ENCODE results near the gene SH3D21. TPM values are rescaled to one million over a fixed set of nuclear protein-coding genes. Genes with fewer than 3 reads are reported as not detected.

Gene SH3D21
- total RNA-seq, 1 experiment from 2014 or later: 18.3 TPM

DNA sequence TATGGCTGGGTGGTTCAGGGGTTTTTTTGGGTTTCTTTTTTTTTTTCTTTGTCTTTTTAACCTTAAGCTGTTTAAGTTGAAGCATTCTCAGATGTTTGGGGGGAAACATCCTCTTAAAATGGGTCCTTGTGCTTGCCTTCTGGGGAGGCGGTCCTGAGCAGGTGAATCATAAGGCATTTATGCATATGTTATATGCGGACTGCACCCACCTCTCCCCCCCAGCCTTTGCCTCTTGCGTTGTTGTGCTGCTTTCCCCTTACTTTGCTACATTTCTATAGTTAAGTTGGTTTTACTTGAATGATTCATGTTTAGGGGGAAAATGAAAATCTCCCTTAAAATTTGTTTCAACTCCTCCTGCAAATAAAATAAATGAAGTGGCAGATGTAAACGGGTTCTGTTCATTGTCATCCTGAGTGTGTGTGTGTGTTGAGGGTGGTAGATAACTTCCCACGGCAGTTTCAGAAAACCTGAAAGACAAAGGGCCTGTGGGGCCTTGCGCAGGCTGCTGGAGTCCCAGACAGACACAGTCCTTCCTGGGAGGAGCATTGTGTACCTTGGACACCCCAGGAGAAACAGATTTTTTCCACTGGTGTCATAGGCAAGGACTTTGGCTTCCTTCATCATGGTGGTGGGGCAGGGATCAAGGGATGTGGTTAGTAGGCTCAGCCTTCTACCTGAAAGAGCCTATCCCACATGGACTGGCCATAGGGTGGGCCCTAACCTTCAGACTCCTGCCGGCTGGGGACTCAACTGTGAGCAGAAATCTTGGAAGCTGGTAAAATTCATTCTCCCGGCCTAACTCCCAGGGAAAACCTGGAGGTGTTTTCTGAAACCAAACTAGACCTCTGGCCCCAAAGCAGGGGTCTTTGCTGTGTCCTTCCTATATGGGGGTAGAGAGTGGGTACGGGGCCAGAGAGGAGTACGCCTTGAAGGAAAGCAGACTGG lies 926 bp upstream of the SH3D21 start:
- Histone ChIP-seq H3K14ac (ENCODE audit: insufficient read depth, low read length) (no peak overlapping the region), H2AFZ (ENCODE audit: low read length) (no peak overlapping the region), H3K27ac (ENCODE audit: insufficient read length, low read depth, low read length) (no peak overlapping the region), H3K9me3 (ENCODE audit: control insufficient read depth, low read depth, low read length) (no peaks in the 10 kb centered on the region), H4K20me1 (ENCODE audit: control insufficient read depth, insufficient read depth, insufficient read length) (no peaks in the 10 kb centered on the region), H3T11ph (ENCODE audit: low read length) (no peak overlapping the region), H2AK5ac (ENCODE audit: insufficient read length, low read length) (no peak overlapping the region), H2BK20ac (ENCODE audit: low read depth, low read length, poor library complexity, severe bottlenecking) (no peak overlapping the region), H4K8ac (replicated peaks; ENCODE audit: insufficient read length, low read depth, low read length) (no peak overlapping the region), H3K4me2 (ENCODE audit: insufficient read depth, insufficient read length, low read length) (peak overlapping the region; percentile 62), H3K4me1 (ENCODE audit: insufficient read depth, low read length) (peaks cover 3% of the 10 kb centered on the region; the same call in 1 of the 2 replicates), H3K27me3 (ENCODE audit: insufficient read depth, low read length) (no peaks in the 10 kb centered on the region), H4K91ac (ENCODE audit: insufficient read length, low read depth, low read length) (no peak overlapping the region), H3K23me2 (ENCODE audit: insufficient read length, low read depth, low read length, poor library complexity, severe bottlenecking) (peaks cover 8% of the 10 kb centered on the region), H3K18ac (ENCODE audit: insufficient read length, low read depth, low read length) (no peak overlapping the region), H2BK120ac (ENCODE audit: low read depth, low read length, poor library complexity, severe bottlenecking) (no peak overlapping the region), H3K56ac (ENCODE audit: insufficient read length, low read depth, low read length) (no peak overlapping the region), H2BK12ac (ENCODE audit: insufficient read length, low read depth, low read length) (no peak overlapping the region), H3K79me2 (ENCODE audit: insufficient read depth, low read length) (no peaks in the 10 kb centered on the region), H3K9ac (ENCODE audit: extremely low read depth, insufficient read length, low read length) (no peak overlapping the region), H2BK5ac (ENCODE audit: insufficient read length, low read length) (no peak overlapping the region), H3K4ac (ENCODE audit: low read depth, low read length) (no peak overlapping the region), H4K5ac (ENCODE audit: insufficient read length, low read depth, low read length) (no peak overlapping the region), H3K79me1 (ENCODE audit: insufficient read depth, low read depth, low read length, poor library complexity, severe bottlenecking) (no peaks in the 10 kb centered on the region), H2BK15ac (ENCODE audit: low read depth, low read length) (no peak overlapping the region), H3K23ac (ENCODE audit: insufficient read length, low read depth, low read length) (no peak overlapping the region)
- Mint-ChIP-seq H3K36me3 (ENCODE audit: insufficient read depth in 1 of 3, low read depth in 3 of 3) (peaks cover 30 to 63% (median 62%) of the 10 kb centered on the region in 3 experiments), H3K27ac (peak overlapping the region; percentile 48 to 96 (median 96); a peak in 5 of 7 replicates), H3K27me3 (ENCODE audit: low read depth) (no peaks in the 10 kb centered on the region; the same call in 1 of the 2 replicates), H3K4me3 (peak overlapping the region; percentile 91 to 92), H3K4me1 (peaks cover 16 to 19% of the 10 kb centered on the region in 2 experiments), H3K9me3 (no peaks in the 10 kb centered on the region)
- DNase-seq: no peak
- TF ChIP-seq, protein P1, sequence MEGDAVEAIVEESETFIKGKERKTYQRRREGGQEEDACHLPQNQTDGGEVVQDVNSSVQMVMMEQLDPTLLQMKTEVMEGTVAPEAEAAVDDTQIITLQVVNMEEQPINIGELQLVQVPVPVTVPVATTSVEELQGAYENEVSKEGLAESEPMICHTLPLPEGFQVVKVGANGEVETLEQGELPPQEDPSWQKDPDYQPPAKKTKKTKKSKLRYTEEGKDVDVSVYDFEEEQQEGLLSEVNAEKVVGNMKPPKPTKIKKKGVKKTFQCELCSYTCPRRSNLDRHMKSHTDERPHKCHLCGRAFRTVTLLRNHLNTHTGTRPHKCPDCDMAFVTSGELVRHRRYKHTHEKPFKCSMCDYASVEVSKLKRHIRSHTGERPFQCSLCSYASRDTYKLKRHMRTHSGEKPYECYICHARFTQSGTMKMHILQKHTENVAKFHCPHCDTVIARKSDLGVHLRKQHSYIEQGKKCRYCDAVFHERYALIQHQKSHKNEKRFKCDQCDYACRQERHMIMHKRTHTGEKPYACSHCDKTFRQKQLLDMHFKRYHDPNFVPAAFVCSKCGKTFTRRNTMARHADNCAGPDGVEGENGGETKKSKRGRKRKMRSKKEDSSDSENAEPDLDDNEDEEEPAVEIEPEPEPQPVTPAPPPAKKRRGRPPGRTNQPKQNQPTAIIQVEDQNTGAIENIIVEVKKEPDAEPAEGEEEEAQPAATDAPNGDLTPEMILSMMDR (conservative IDR thresholded peaks at IDR 0.05): no peak
- WGBS (ENCODE audit: extremely low coverage, insufficient read length, low lambda C conversion rate): no CpG with 5 or more reads among the region's 10 CpGs

Data from H9 (cell line).